Activated B cell treated with CpG ODN at 0.5 μM for 24 hours (primary cell): ENCODE measurements around the gene FEZ2. TPM values are rescaled to one million over a fixed set of nuclear protein-coding genes. Genes with fewer than 3 reads are reported as not detected.

ENCODE experiments used
- ATAC-seq: fragments of 200-7000 bp; cut with Tn5 transposase; one replicate; pipeline ENCODE4 v1.10.0; 2021; ENCODE audit warnings: low read depth, mild to moderate bottlenecking, moderate library complexity
- CTCF ChIA-PET: fragments of 350-600 bp; sonication (Branson Sonifier 250); formaldehyde crosslinking; loops from one replicate; lab custom pipeline; 2021; ENCODE audit warnings: antibody characterized with exemption; lab: Charles Lee
- POLR2A ChIA-PET: fragments of 350-600 bp; sonication (Branson Sonifier 250); formaldehyde crosslinking; loops from one replicate; lab custom pipeline; 2021; ENCODE audit warnings: antibody characterized with exemption; lab: Charles Lee
- DNase-seq: peaks from one replicate; pipeline ENCODE4 v3.0.0; 2022
- H3K27ac Mint-ChIP-seq: one replicate; pipeline ENCODE4 v1.8.0; 2020; ENCODE audit warnings: mixed read lengths
- H3K27me3 Mint-ChIP-seq: one replicate; pipeline ENCODE4 v1.8.0; 2021; ENCODE audit warnings: mixed read lengths
- H3K36me3 Mint-ChIP-seq: one replicate; pipeline ENCODE4 v1.8.0; 2021; ENCODE audit warnings: low read depth, mixed read lengths
- H3K4me1 Mint-ChIP-seq: one replicate; pipeline ENCODE4 v1.8.0; 2021; ENCODE audit warnings: mixed read lengths
- H3K4me3 Mint-ChIP-seq: one replicate; pipeline ENCODE4 v1.8.0; 2020; ENCODE audit warnings: mild to moderate bottlenecking, mixed read lengths
- H3K9me3 Mint-ChIP-seq: one replicate; pipeline ENCODE4 v1.8.0; 2020; ENCODE audit warnings: mixed read lengths
- intact Hi-C: fragments of 100-400 bp; cut with micrococcal nuclease; formaldehyde crosslinking; loops from one replicate; pipeline ENCODE4 v1.15.1; 2024
- total RNA-seq: library from RNA; stranded (reverse); gene quantifications from 2 replicates; pipeline ENCODE4 v1.2.3, GENCODE V29; 2022
- TF ChIP-seq, protein P1 (sequence below): fragments of 200-600 bp; IDR thresholded peaks from one replicate; pipeline ENCODE4 v1.8.0; 2022; ENCODE audit warnings: antibody characterized with exemption, mild to moderate bottlenecking

The FEZ2 gene
- total RNA-seq, 1 donor from 2014 or later, result 30.3 TPM

DNA sequence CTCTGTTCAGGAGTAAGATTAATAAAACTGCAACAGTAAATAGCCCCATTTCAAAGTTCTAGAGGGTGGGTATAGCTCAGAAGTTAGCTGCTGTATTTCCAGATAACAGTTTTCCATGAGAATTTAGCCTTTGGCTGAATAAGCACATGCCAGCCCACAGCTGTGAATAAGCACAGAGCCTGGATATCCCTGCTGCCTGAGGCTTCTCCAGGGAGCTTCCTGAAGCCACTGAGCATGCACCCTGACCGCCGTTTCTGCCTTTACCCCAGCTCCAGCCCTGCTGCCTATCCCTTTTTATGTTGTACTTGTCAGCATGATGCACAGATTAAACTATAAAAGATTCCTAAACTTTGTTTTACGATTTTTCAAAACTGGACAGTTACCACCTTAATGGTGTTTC lies 85.3 kb downstream of the FEZ2 start:
- H3K9me3 Mint-ChIP-seq, result no peaks in the 10 kb centered on the region
- H3K27ac Mint-ChIP-seq, result no peak overlapping the region
- H3K27me3 Mint-ChIP-seq, result no peaks in the 10 kb centered on the region
- TF ChIP-seq, protein P1, sequence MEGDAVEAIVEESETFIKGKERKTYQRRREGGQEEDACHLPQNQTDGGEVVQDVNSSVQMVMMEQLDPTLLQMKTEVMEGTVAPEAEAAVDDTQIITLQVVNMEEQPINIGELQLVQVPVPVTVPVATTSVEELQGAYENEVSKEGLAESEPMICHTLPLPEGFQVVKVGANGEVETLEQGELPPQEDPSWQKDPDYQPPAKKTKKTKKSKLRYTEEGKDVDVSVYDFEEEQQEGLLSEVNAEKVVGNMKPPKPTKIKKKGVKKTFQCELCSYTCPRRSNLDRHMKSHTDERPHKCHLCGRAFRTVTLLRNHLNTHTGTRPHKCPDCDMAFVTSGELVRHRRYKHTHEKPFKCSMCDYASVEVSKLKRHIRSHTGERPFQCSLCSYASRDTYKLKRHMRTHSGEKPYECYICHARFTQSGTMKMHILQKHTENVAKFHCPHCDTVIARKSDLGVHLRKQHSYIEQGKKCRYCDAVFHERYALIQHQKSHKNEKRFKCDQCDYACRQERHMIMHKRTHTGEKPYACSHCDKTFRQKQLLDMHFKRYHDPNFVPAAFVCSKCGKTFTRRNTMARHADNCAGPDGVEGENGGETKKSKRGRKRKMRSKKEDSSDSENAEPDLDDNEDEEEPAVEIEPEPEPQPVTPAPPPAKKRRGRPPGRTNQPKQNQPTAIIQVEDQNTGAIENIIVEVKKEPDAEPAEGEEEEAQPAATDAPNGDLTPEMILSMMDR, result no peak
- intact Hi-C loops, result no loop called here
- POLR2A ChIA-PET, result no interaction called here
- CTCF ChIA-PET, result no interaction called here
- ATAC-seq (no peak), DNase-seq (no peak)
- no peaks in the 10 kb centered on the region for H3K4me1 Mint-ChIP-seq
- no peaks in the 10 kb centered on the region for H3K36me3 Mint-ChIP-seq
- H3K4me3 Mint-ChIP-seq, result no peak overlapping the region

DNA sequence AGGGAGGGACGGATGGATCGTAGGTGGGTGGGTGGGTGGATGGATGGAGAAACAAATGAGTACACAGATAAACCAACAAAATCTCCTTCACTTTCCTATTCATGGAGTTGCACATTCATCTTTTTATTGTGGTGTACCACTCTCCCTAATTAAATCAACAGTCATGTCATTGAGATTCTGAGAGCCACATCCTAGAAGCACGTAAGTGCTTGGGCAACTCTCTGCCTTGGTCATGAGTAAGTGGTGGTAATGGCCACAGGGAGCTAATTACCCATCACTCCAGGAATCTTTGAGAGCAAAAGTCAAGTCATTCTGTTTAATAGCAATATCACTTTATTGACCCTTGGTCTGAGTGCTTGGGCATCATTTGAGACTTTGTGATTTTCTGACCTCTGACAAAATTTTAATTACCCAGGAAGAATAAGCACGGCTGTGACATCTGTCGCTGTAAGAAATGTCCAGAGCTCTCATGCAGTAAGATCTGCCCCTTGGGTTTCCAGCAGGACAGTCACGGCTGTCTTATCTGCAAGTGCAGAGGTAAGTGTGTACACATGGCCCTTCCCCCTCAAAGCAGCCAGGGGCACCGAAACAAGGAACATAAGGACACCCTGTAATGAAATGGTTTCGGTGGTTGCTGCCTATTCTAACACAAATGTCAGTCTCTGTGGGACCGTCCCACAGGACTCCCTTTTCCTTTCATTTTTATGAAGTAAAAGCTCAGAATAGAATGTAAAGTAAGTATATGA lies 85.9 kb downstream of the FEZ2 start:
- Mint-ChIP-seq H3K4me1 (no peaks in the 10 kb centered on the region), H3K27me3 (no peaks in the 10 kb centered on the region), H3K36me3 (no peaks in the 10 kb centered on the region), H3K27ac (no peak overlapping the region), H3K9me3 (no peaks in the 10 kb centered on the region), H3K4me3 (no peak overlapping the region)
- ChIA-PET CTCF (no interaction called here), POLR2A (no interaction called here)
- intact Hi-C loops, result no loop called here
- no peak for DNase-seq
- TF ChIP-seq, protein P1, result no peak
- ATAC-seq, result no peak

DNA sequence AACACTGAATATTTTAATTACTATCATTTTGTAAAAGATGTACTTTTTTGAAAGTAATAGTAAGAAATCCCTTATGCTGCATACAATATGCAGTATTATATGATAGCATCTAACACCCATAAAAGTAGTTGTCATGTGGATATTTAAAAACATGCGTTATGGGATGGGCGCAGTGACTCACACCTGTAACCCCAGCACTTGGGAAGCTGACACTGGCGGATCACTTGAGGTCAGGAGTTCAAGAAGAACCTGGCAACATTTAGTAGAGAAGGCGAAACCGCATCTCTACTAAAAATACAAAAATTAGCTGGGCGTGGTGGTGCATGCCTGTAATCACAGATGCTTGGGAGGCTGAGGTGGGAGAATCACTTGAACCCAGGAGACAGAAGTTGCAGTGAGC lies 88.9 kb downstream of the FEZ2 start:
- Mint-ChIP-seq H3K4me3 (no peak overlapping the region), H3K9me3 (no peaks in the 10 kb centered on the region), H3K4me1 (no peaks in the 10 kb centered on the region), H3K27me3 (no peaks in the 10 kb centered on the region), H3K27ac (no peak overlapping the region), H3K36me3 (no peaks in the 10 kb centered on the region)
- intact Hi-C loops, result no loop called here
- CTCF ChIA-PET, result no interaction called here
- TF ChIP-seq, protein P1, result no peak
- no peak for DNase-seq
- POLR2A ChIA-PET, result no interaction called here
- ATAC-seq, result no peak

DNA sequence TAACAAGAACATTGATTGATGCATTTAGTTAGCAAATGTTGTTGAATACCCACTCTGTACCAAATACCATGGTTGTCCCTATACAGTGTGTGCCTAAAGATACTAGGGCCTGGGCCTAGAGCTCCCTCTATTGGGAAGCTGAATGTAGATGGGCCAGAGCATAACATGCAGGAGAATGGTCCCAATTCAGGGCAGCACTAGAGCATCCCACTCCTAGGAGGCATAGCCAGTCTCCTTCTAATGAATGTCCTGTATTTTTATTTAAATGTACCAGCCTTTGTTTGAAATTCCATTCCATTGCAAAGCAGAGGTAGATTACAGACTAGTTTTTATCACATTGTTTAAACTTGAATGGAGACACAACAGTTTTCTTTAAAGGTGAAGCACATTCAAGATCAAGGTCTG lies 90.6 kb downstream of the FEZ2 start:
- Mint-ChIP-seq H3K27me3 (no peaks in the 10 kb centered on the region), H3K36me3 (no peaks in the 10 kb centered on the region), H3K4me1 (no peaks in the 10 kb centered on the region), H3K9me3 (no peaks in the 10 kb centered on the region), H3K27ac (no peak overlapping the region), H3K4me3 (no peak overlapping the region)
- ChIA-PET POLR2A (no interaction called here), CTCF (interaction anchor here (0.7 to 1.8 kb wide), 2 partner anchors 12 to 155 kb away, joined by 3 to 9 read pairs; no protein-coding TSS in a partner anchor)
- no peak for ATAC-seq
- no peak for DNase-seq
- intact Hi-C loops, result loop anchor here (1.0 kb wide), 1 partner anchor 155 kb away; no protein-coding TSS in a partner anchor
- TF ChIP-seq, protein P1, result no peak

Other genes with a start within 250 kb of the FEZ2 start
- gene CRIM1, start 242.4 kb downstream of the FEZ2 start, total RNA-seq, result 0.58 and 0.71 TPM in 2 replicates
- not detected in 2 replicates for gene VIT, start 98.5 kb upstream of the FEZ2 start, total RNA-seq